Endothelial cell of umbilical vein (primary cell): ENCODE results near the gene COPS4. TPM values are rescaled to one million over a fixed set of nuclear protein-coding genes. Genes with fewer than 3 reads are reported as not detected.

Source experiments
- BruUV-seq: library from RNA; stranded (reverse); fragments of 400-500 nt; replicated peaks from 2 replicates; lab custom pipeline; 2021; lab: Mats Ljungman, UMichigan
- CTCF ChIA-PET: fragments of 300-600, 350-600 bp; sonication (Branson Sonifier 250); formaldehyde crosslinking; loops from one replicate; lab custom pipeline; 2021; ENCODE audit warnings: antibody characterized with exemption, inconsistent platforms; lab: Charles Lee
- POLR2A ChIA-PET: fragments of 300-600, 350-600 bp; sonication (Branson Sonifier 250); formaldehyde crosslinking; loops from one replicate; lab custom pipeline; 2021; ENCODE audit warnings: antibody characterized with exemption, inconsistent platforms; lab: Charles Lee
- DNase-seq: peaks from one replicate; pipeline ENCODE4 v3.0.0-alpha.2; 2011; ENCODE audit warnings: low read depth, low spot score
- FAIRE-seq: peaks from 2 replicates; lab custom pipeline; 2011; peaks lifted over from hg19 to GRCh38; lab: Jason Lieb, UNC
- H2AFZ ChIP-seq: 2 replicates; pipeline ENCODE4 v1.6.0; 2012; ENCODE audit warnings: low read depth, low read length, control low read depth, inconsistent platforms
- H3K27ac ChIP-seq: 2 replicates; pipeline ENCODE4 v1.5.1; 2011; ENCODE audit warnings: low read depth, mild to moderate bottlenecking, control low read depth, low read length, moderate library complexity; ENCODE audit not compliant: insufficient read depth
- H3K27me3 ChIP-seq, 2 experiments: 2 replicates each; pipeline versions ENCODE4 v1.6.0 to v1.6.1; 2011; ENCODE audit warnings: low read length in 2 of 2, mixed read lengths in 1 of 2; ENCODE audit not compliant: control insufficient read depth in 2 of 2, insufficient read depth in 2 of 2
- H3K36me3 ChIP-seq, 2 experiments: 2 replicates in 1 of 2; 3 replicates in 1 of 2; pipeline ENCODE4 v1.5.1; 2011; ENCODE audit warnings: low read length in 2 of 2, mild to moderate bottlenecking in 1 of 2, moderate library complexity in 1 of 2; ENCODE audit not compliant: control insufficient read depth in 2 of 2, insufficient read depth in 2 of 2; ENCODE audit errors: extremely low read depth in 1 of 2
- H3K4me1 ChIP-seq: 3 replicates; pipeline ENCODE4 v1.5.1; 2011; ENCODE audit warnings: mild to moderate bottlenecking, low read length; ENCODE audit not compliant: control insufficient read depth, insufficient read depth; ENCODE audit errors: extremely low read depth
- H3K4me2 ChIP-seq: 2 replicates; pipeline ENCODE4 v1.6.1; 2011; ENCODE audit warnings: low read length, control low read depth, mixed read lengths; ENCODE audit not compliant: insufficient read depth
- H3K4me3 ChIP-seq, 3 experiments: fragments of 200-600 bp in 1 of 3; sonication (generic), shearing (Covaris generic) in 1 of 3; replicated peaks in 1 of 3; 2 replicates each; pipeline ENCODE4 v1.5.1; 2011 to 2016; ENCODE audit warnings: control low read depth in 3 of 3, low read length in 3 of 3, mild to moderate bottlenecking in 2 of 3, inconsistent platforms in 1 of 3, low read depth in 1 of 3, moderate library complexity in 1 of 3; ENCODE audit not compliant: insufficient read depth in 1 of 3
- H3K79me2 ChIP-seq: 2 replicates; pipeline ENCODE4 v1.6.0; 2012; ENCODE audit warnings: low read length, inconsistent platforms; ENCODE audit not compliant: control insufficient read depth, insufficient read depth
- H3K9ac ChIP-seq: replicated peaks from 2 replicates; pipeline ENCODE3; 2011; ENCODE audit warnings: low read length, control low read depth; ENCODE audit not compliant: insufficient read depth; ENCODE audit errors: extremely low read depth
- H3K9me1 ChIP-seq: replicated peaks from 3 replicates; pipeline ENCODE4 v1.6.0; 2011; ENCODE audit warnings: mild to moderate bottlenecking, low read length; ENCODE audit not compliant: control insufficient read depth, insufficient read depth; ENCODE audit errors: extremely low read depth
- H3K9me3 ChIP-seq: replicated peaks from 2 replicates; pipeline ENCODE4 v1.5.1; 2012; ENCODE audit warnings: low read length, inconsistent platforms; ENCODE audit not compliant: control insufficient read depth, insufficient read depth
- H4K20me1 ChIP-seq: replicated peaks from 2 replicates; pipeline ENCODE3; 2011; ENCODE audit warnings: mild to moderate bottlenecking, low read length; ENCODE audit not compliant: control insufficient read depth, insufficient read depth; ENCODE audit errors: extremely low read depth
- CTCF ChIP-seq, 2 donors: IDR thresholded peaks; 1 replicate in 1 of 2; 2 replicates in 1 of 2; pipeline ENCODE4 v1.5.1; 2011; ENCODE audit warnings: low read length in 2 of 2, mild to moderate bottlenecking in 2 of 2, moderate library complexity in 2 of 2, control low read depth in 1 of 2, inconsistent platforms in 1 of 2, low read depth in 1 of 2; ENCODE audit not compliant: insufficient read depth in 1 of 2; ENCODE audit errors: extremely low read depth in 1 of 2
- GATA2 ChIP-seq: IDR thresholded peaks from 2 replicates; pipeline ENCODE4 v1.7.0; 2011; ENCODE audit warnings: low read depth, mild to moderate bottlenecking, moderate library complexity, mixed read lengths, low read length; ENCODE audit not compliant: insufficient read length, insufficient read depth
- MYC ChIP-seq: IDR thresholded peaks from one replicate; pipeline ENCODE4 v1.6.1; 2011; ENCODE audit warnings: mild to moderate bottlenecking, low read depth, low read length
- POLR2A ChIP-seq: IDR thresholded peaks from 2 replicates; pipeline ENCODE4 v1.6.1; 2012; ENCODE audit warnings: low read depth, mild to moderate bottlenecking, control low read depth, low read length
- dilution Hi-C: fragments of 300-500 bp; cut with MboI; formaldehyde crosslinking; loops from one replicate; pipeline ENCODE4 v1.15.0; 2019; ENCODE audit warnings: low sequenced_read_pairs; ENCODE audit not compliant: extremely low pct_ligation_motif_present
- intact Hi-C: fragments of 100-400 bp; cut with micrococcal nuclease; formaldehyde crosslinking; loops from one replicate; pipeline ENCODE4 v1.10.0; 2022
- polyA plus RNA-seq, 4 experiments: library from polyadenylated mRNA; depleted of rRNA in 3 of 4; stranded (reverse) in 3 of 4; unstranded in 1 of 4; fragments of >200 nt; gene quantifications; 2 replicates each; pipeline versions ENCODE4 v1.2.1 to v1.2.3, GENCODE V29; 2011 to 2012; ENCODE audit warnings: missing spikeins in 1 of 4
- total RNA-seq: library from RNA; stranded (reverse); gene quantifications from 2 replicates; pipeline ENCODE4 v1.2.3, GENCODE V29; 2021

The COPS4 gene
- total and polyA plus RNA-seq, 2 donors (not counting 3 experiments of a cell fraction or from before 2014, with no cell fraction given), result 29.8 to 53.0 TPM

GRCh38 chr4:83110223-83110945 is 75.4 kb downstream of the COPS4 start:
- H3K9me1 ChIP-seq, result no peaks in the 10 kb centered on the region
- H3K9me3 ChIP-seq, result no peaks in the 10 kb centered on the region
- peak overlapping the region; percentile 94 for H2AFZ ChIP-seq
- CTCF ChIA-PET, result interaction anchor here (0.7 to 3.6 kb wide), 35 partner anchors 9 to 210 kb away, joined by 3 to 47 read pairs (median 4); partner anchors contain the start of genes COPS4, COQ2 and THAP9
- H4K20me1 ChIP-seq, result no peaks in the 10 kb centered on the region
- no peaks in the 10 kb centered on the region for H3K27me3 ChIP-seq
- TF ChIP-seq MYC, result peak; percentile 87
- peak; percentile 31 for TF ChIP-seq POLR2A
- peak; percentile 72 to 87 for TF ChIP-seq CTCF (IDR thresholded peaks at IDR 0.05; ENCODE audit: extremely low read depth in 1 of 2, insufficient read depth in 1 of 2, low read depth in 1 of 2, low read length in 2 of 2)
- TF ChIP-seq GATA2, result no peak
- peak; percentile 69 for FAIRE-seq
- peak overlapping the region; percentile 48 to 78 (median 70) for H3K4me3 ChIP-seq
- H3K4me2 ChIP-seq, result peak overlapping the region; percentile 88
- peak overlapping the region; percentile 71 for H3K27ac ChIP-seq
- peak overlapping the region; percentile 79 for H3K9ac ChIP-seq
- no peaks in the 10 kb centered on the region for H3K79me2 ChIP-seq
- POLR2A ChIA-PET, result interaction anchor here (1.1 kb wide), 1 partner anchor 13 kb away, joined by 3 read pairs; no protein-coding TSS in a partner anchor
- no TSS peak for BruUV-seq
- intact Hi-C loops, result loop anchor here (1.0 kb wide), 3 partner anchors 36 to 143 kb away; no protein-coding TSS in a partner anchor
- H3K36me3 ChIP-seq, result no peaks in the 10 kb centered on the region
- H3K4me1 ChIP-seq, result peaks cover 13% of the 10 kb centered on the region
- dilution Hi-C loops, result no loop called here
- peak; percentile 86 for DNase-seq
